Dedifferentiated amniotic fluid mesenchymal stem cell (primary cell): ENCODE results near the gene MYOF.
"Not testable (repeated sequence)": the region's sequence is repeated elsewhere in the genome, so short reads cannot be mapped to it uniquely, and the experiment has no call there.

Source experiments
- DNase-seq: peaks from one replicate; pipeline ENCODE4 v3.0.0-alpha.2; 2016; ENCODE audit errors: extremely low spot score

The MYOF gene

GRCh38 chr10:93393211-93393610 is 88.9 kb downstream of the MYOF start:
- DNase-seq, result no peak

DNA sequence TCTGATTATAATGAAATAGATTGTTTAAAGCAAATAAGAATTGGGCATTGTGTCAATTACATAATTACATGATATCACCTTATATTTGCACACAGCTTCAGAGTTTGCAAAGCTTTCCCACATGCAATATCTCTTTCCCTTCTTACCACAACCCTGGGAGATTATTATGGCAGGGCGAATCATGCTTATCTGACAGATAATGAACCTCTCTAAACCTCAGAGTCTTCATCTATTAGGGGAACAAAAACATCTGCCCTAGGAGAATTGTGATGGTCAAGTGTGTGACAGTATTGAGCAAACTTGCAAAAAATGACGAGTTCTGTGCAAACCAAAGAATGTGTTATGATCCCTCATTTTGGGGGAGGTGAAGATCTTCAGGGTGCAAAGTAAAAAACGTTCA is 90.0 kb downstream of the MYOF start:
- no peak for DNase-seq

DNA sequence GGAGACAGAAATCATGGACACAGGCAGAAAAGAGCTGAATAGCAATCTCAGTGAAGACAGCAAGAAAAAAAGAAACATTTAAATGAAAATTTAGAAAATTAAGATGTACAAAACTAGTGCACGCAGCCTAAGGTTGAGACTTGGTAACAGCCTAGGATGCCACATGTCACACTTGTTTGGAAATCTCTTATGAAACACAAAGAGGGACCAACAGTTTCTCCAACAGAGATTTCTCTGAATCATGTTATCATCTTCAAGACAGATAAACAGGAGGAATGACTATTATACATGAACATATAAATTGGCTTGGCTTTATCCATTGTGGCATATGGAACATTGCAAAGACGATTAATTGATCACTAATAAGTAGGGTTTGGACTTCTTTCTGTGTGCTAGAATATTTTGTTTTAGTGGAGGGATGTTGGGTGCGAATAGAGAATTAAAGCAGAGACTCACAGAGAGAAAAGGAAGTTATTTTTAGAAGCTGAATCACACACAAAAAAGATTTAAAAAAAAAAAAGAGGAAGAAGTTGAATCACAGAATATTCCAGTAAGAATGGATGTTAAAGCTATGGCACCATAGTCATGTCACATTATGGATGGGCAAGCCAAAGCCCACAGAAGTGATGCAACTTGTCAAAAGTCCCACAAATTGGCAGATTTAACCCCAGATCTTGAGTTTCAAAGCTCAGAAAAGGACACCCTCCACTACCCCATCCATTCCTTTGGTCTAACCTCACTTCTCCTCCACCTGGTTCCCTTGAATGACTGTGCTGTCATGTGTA is 91.6 kb downstream of the MYOF start:
- no peak for DNase-seq

GRCh38 chr10:93386631-93387369 is 95.3 kb downstream of the MYOF start:
- no peak for DNase-seq

DNA sequence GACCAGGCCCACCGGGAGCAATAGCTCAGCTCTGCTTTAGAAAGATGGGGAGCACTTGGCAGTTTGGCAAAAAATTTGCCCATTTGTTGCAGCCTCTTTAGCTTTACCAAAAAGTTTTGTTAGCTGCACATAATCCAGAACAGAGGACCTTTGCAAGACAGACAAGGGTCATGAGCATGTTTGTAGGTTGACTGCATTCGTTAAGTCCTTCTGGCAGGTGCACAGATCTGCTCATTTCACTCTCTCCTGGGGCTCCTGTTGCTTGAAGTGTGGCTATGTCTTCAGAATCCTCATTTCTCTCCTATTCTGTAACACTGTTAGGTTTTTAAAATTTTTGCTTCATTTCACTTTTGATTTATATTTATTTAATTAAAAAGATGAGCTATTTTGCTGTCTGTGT is 96.8 kb downstream of the MYOF start:
- no peak for DNase-seq

DNA sequence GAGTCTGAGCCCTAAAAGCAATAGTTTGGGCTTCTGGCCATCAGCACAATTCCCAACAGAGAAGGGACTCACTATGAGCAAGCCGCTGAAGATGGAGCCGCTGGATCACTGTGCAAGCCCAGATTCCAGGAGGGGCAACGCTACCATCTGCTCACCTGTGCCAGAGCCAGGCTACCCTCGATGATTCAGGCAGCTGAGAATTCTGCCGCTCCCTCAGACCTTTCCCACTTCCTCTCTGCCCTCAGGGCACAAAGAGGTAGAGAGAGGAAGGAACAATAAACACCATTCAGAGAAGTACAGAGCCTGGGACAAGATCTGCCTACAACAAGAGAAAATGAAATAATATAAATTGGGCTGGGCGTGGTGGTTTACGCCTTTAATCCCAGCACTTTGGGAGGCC is 98.1 kb downstream of the MYOF start:
- DNase-seq, result no peak

- DNase-seq, result peak; percentile 87
These were observed 98.6 kb downstream of the MYOF start for GRCh38 chr10:93383562-93383981.

- no peak for DNase-seq
These were observed 102.2 kb downstream of the MYOF start for GRCh38 chr10:93379731-93380575.

DNA sequence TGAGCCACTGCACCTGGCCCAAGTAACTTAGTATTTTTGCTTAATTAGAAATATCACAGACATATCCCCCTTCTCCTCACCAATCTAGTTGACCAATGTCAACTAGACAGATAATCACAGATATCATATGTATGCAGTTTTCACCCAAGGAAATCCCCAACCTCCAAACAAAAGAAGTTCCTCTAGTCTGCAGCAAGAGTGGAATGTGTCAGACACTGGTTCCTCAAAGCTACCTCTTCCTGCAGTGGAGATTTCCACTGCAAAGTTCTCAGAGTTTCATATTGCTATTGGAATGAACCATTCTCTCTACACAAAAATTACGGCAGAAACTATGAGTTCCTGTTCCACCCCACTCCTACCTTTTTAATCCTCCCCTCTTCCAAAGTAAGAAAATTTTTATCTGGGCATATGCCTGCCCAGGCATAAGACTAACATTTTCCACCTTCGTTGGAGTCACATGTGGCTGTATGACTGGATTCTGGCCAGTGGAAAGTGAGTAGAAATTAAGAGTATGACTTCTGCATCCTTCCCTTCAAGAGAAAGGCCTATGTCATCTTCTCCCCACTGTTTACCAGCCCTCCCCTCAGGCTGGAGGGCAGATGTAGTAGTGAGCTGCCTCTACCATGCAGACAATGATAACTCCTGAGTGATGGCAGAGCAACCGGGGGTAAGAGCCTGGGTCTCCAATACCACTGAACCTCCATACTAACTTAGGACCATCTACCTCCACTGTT is 103.0 kb downstream of the MYOF start:
- no peak for DNase-seq

DNA sequence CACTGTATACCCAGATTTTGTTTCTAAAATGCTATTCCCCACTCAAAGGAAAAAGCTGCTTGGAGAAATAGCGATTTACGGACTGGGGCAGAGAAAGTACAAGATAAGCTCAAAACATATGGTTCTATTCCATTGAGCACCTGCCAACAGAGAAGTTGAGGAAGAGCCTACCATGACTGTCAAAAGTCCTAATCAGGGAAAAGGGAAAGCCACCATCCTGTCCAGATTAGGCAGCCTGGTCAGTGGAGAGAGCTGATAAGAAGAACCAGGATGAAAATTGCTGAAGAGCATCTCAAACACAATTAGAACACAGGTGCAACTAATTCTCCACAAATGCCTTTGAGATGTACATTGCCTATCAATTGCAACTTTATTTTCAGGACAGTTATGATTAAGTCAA is 104.1 kb downstream of the MYOF start:
- no peak for DNase-seq

GRCh38 chr10:93376372-93377293 is 105.5 kb downstream of the MYOF start:
- peak; percentile 95 for DNase-seq

DNA sequence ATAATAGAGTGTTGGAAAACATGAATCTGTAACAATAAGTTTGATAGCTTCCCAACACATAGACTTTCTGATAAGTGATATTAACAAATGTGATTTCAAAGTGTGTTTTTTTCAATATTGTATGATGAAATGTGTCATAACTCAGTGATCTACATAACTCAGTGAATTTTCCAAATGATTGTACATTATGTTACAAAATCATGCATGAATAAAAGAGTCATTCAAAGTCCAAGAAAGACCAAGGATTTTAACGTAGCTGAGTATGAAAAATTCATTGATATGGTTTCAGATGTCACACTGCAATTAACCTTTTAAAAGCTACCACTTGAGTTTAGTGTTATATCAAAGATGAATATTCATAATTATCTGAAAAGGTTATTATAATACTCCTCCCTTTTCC is 111.2 kb downstream of the MYOF start:
- DNase-seq, result no peak

GRCh38 chr10:93369588-93370164 is 112.5 kb downstream of the MYOF start:
- no peak for DNase-seq

GRCh38 chr10:93368210-93368609 is 113.9 kb downstream of the MYOF start:
- no peak for DNase-seq

DNA sequence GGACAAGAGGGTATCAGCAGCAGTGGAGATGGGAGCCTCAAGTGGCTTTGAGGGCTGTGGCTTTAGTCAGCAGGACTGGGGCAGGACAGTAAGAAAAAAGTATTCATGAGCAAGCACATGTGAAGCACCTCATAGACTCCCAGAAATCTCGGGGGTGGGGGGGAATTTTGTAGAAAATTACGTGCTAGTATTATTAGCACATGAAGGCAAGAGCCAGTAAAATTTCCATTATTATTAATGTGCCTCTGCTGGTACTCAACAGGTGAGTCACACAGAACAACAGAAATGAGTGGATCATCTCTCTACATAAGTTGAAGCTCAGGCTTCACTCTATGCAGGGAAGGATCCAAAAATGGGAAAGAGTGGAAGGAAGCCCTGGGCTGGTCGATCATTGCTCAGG is 114.5 kb downstream of the MYOF start:
- no peak for DNase-seq

DNA sequence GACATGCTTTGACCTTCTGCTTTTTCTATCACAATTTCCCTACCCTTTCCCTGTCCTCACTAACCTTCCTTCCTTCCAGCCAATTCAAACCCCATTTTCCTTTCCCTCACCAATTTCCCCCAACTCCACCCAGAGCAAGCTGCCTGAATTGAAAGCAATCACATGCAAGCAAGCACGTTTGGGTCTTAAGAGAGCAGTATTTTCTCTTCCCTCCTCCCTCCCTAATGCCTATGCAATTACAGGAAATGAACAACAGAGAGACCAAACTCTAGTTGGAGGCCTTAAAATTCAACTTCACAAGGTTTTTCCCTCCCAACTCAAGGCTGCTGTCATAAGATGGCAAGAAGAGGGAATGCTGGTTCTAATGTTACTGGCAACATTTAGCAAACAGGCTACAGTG is 117.2 kb downstream of the MYOF start:
- DNase-seq, result peak; percentile 61

GRCh38 chr10:93363891-93364648 is 118.1 kb downstream of the MYOF start:
- no peak for DNase-seq

DNA sequence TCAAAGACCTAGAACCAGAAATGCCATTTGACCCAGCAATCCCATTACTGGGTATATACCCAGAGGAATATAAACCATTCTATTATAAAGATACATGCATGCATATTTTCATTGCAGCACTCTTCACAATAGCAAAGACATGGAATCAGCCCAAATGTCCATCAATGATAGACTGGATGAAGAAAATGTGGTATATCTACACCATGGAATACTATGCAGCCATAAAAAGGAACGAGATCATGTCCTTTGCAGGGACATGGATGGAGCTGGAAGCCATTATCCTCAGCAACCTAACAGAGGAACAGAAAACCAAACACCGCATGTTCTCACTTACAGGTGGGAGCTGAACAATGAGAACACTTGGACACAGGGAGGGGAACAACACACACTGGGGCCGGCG is 123.7 kb downstream of the MYOF start:
- not testable (repeated sequence) for DNase-seq

DNA sequence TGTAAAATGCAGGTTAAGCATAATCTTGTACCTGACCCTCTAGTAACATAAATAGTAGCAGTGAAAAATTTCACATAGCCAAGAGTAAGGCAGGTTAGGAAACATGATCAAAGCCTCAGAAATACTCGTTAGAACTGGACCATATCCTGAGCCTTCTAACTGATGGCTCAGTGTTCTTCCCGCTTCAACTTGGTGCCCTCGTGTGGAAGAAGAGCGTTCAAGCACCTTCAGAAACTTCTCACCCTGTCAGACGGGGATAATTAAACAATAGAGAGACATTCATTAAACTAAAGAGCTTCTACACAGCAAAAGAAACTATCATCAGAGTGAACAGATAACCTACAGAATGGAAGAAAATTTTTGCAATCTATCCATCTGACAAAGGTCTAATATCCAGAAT is 124.5 kb downstream of the MYOF start:
- DNase-seq, result no peak

DNA sequence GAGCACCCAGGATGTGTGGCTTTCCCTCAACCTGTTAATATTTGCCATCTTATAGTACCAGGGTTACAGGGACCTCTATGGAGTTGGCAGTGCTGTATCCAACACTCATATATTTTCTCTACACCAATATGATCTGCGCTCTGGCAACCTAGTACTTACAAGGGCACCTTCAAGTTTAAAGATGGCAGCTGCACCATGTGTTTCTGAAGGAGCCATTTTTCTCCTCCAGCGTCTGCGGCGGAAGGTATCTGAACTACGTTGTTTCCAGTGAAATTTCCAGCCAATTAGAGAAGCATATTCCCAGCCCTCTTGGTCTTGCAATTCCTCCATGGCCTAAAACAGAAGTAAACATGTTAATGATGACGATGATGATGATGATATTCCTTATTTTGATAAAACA is 125.6 kb downstream of the MYOF start:
- DNase-seq, result no peak
